COLO668 (cell line): ENCODE data around the gene DENND4A.

Experiments
- DNase-seq: peaks from one replicate; lab custom pipeline; 2025; ENCODE audit not compliant: unreplicated experiment; lab: John Stamatoyannopoulos, UW

DENND4A gene

DNA sequence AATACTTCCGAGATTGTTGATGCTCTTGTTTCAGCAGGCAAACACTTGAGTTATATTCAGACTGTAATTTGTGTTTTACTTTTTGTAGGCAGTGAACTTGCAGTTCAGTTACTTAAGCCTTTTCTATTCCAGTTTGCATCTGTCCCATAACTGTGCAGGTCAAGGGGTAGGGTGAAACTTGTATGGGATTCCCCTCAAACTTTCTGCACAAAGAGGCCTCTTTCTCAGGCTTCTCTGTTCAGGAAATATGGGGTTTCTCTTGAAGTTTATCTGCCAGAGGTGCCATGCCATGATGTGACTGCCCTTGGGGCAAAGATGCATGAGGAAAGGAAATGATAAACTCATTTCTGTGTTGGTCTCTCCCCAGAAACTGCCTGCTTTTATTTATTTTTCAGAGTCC lies 103.6 kb downstream of the DENND4A start:
- no peak for DNase-seq

DNA sequence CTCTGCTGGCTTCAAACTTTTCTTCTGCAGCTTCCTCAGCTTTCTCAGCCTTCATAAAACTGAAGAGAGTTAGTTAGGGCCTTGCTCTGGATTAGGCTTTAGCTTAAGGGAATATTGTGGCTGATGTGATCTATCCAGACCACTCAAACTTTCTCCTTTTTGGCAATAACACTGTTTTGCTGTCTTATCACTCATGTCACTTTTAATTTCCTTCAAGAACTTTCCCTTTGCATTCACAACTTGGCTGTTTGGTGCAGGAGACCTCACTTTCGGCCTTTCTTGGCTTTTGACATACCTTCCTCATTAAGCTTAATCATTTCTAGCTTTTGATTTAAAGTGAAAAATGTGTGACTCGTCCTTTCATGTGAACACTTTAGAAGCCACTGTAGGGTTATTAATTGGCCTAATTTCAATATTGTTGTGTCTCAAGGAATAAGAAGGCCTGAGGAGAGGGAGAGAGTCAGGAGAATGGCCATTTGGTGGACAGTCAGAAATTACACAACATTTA lies 109.6 kb downstream of the DENND4A start:
- DNase-seq, result no peak

DNA sequence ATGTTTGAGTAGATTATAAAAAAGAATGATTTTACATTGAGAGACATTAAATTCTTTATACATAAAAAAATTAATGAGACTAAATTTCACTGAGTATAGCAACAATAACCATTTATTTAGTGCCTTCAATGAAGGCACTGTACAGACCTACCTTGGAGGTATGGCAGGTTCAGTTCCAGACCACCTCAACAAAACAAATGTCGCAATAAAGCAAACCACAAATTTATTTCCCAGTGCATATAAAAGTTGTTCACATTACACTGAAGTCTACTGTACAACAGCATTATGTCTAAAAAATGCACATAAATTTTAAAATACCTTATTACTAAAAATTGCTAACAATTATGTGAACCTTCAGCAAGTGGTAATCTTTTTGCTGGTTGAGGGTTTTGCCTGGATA lies 111.5 kb downstream of the DENND4A start:
- DNase-seq, result no peak

DNA sequence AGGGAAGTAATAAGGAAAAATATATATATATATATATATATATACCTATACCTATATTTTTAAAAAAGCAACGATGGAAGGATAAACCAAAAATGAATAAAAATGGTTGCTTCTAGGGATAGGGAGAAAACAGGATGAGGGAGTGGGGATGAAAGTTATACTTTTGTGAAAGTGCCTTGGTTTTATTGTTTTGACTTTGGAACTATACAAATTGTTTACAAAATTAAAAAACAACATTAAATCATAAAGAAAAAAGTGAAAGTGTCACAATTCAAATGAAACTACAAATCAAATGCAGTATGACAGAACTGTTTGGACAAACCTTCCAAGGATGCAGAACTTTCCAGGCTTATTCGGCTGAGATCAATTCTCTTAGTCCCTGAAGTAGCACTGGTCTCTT lies 116.0 kb downstream of the DENND4A start:
- no peak for DNase-seq

DNA sequence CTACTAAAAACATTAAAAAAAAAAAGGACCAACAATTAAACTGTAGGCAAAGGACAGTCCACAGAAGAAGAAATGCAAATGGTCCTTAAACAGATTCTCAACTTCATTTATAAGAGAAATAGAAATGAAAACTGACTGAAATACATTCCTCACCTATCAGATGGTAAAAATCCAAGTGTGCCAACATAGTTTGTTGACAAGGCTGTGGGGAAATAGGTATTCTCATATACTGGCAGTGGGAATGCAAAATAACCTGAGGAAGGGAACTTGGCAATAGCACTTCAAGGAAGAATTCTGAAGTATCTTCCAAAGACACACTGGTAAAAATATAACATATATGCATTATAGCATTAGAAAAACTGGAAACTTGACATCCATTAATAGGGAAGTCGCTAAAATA lies 116.5 kb downstream of the DENND4A start:
- no peak for DNase-seq

DNA sequence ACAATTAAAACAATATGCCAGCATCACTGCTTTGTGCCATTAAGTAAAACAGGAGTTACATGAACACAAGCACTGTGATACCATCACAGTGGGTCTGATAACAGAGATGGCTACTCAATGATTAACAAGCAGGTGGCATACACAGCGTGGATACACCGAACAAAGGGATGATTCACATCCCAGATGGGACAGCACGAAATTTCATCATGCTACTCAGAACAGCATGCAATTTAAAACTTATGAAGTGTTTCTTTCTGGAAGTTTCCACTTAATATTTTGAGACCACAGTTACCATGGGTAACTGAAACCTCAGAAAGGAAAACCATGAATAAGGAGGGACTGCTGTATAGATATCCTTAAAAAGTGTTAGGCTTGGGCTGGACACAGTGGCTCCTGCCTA lies 125.8 kb downstream of the DENND4A start:
- no peak for DNase-seq

DNA sequence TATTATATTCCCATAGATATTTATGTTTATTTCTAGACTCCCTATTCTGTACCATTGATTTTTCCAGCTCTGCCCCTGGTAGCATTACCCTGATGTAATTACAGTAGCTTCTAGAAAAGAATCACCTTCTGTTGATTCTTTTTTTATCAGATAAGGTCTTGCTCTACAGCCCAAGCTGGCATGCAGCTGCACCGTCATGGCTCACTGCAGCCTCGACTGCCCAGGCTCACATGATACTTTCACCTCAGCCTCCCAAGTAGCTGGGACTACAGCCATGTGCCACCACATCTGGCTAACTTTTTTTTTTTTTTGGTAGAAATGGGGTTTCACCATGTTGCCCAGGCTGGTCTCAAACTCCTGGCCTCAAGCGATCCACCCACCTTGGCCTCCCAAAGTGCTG lies 128.6 kb downstream of the DENND4A start:
- DNase-seq, result no peak

DNA sequence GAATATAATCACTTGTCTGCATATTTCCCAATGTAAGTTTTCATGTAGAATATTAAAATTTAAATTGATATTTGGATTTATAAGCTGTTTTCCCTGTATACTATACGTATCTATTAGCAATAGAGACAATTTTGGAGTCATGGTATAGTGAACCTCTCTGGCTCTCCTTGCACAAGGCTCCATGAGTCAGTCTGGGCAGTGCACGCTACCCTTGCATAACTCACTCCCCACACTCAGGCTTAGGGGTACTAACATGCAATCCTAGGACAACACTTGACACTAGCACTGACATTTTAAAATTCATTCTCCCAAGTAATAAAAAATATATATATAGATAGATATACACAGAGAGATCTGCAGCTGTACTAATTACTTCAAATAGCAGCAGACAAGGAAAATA lies 131.2 kb downstream of the DENND4A start:
- no peak for DNase-seq

DNA sequence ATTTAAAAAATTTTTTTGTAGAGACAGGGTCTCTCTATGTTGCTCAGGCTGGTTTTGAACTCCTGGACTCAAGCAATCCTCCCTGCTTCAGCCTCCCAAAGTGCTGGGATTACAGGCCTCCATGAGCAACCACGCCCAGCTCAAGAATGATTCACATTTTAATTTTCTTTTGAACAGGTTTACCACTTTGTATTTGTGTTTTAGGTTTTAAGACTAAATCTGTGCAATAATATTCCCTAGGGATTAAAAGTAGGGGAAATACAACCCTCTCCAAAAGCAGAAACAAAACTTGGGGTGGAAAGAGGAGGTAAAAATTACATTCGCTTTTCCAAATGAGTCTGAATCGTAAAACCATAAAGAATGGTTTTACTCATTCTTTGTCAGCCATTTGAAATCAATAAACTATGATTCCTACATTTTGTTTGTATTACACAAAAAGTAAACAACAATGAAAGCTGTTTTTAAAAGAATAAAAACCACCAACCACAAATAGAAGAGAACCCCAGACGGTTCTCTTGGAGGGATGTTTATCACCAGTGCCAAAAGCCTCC lies 132.5 kb downstream of the DENND4A start:
- no peak for DNase-seq

DNA sequence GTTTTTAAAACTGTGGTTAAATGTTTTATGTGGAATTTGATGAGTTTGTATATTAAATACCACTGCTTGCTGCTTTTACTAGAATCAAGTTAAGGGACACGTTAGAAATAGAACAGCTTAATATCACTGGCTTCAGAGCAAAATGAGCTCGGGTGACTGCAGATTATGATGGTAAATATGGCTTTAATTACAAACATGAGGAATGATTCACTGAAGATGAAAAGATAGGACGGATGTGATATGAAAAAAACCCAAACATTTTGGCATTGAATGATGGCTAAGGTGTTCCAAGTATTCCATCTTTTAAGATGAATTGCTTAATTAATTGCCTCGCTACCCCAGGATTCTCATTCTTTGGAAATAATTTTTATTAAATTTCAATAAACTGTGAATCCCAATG lies 136.6 kb downstream of the DENND4A start:
- no peak for DNase-seq

DNA sequence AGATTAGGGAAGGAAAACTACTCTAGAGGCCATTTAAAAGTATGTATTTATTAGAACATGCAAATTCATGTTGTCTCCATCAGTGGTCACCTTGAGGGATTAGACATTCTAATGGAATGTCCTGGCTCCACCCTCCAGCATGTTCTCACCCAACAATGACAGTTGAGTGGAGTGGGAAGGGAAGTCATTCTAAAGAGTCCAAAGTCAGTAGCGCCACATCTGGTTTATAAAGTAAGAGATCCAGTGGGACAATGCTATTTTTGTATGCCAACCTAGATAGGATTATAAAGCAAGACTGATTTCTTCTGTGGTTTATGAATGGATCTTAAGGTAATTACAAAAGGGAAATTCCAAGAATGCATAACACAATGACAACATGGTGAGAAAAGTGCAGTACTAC lies 137.1 kb downstream of the DENND4A start:
- no peak for DNase-seq

DNA sequence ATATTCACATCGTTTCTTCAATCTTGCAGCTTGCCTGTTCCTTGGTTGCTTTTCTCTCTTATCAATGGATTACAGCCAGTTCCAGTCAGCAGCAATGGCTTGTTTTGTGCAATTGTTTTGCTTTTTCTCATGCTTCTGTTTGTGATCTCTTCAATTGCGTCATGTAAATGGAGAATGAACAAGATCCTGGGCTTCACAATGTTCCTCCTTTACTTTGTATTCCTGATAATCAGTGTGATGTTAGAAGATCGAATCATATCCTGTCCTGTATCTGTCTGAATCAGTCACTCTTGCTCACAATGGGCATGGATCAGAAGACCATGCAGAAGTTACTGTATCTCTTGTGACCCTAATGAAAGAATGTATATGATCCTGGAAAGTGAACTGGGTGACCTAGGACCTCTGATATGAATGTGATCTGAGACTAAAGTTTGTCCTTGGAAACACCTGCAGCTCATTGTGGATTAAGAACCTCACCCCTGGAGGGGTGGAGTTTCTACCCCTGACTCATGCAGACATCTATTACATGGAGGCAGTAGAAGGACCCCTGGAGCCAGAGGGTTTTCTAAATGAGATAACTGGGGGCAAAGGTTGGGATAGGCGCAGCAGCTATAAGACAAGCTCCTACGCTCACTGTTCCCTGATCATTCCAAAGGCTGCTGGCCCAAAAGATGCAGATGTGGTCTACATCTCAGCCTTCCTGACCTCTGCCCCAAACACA lies 138.1 kb downstream of the DENND4A start:
- DNase-seq, result no peak

DNA sequence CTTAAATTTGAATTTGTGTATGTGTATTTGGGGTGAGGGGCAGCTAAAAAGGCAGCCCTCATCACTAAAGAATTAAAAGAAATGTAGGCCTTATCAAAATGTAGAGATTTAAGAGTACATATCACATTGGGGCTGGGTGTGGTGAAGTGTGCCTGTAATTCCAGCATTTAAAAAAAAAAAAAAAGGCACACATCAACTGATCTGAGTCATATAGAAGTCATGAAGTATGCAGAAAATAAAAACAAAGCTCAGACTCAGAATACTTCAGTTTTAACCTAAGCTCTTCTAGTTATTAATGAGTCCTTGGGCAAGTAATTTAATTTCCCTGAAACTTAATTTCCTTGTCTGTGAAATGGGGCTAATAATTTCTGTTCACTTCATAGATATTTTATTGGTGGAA lies 138.8 kb downstream of the DENND4A start:
- DNase-seq, result no peak

DNA sequence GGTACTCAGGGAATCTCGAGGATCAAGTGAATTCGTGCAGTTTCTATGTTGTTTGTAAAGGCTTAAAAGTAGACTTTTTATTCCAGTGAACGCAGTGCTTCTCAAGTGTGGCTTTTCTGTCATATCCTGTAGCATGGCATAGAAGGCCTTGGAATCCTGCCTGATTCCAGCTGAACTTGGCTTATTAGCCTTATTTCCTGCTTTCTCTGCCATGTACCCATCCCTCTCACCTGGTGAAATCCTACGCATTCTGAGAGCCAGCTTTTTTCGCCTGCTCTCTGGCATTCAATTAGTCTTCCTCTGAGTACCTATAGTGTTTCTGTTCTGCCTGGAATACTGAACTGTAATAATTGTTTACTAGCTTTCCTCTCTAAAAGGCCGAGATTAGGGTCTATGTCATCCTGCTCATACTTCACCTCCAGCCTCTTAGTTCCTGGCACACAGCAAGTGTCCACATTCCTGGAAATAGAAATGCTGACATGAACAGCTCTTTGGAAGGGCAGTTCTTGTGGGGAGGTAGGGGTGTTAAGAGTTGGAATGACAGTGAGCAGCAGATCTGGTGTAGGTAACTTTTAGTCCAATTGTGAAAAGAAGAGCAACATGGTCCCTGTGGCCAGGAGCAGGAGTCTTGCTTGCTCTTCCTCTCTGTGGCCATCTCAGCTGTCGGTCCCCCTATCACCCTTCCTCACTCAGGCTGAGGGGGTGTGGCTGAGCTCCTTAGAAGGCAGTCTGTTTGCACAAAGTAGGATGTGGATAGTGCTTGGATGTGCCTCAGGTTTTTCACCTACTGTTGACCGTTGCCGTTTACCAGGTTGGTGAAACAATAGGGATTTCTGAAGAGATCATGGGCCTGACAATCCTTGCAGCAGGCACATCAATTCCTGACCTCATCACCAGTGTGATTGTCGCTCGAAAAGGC lies 140.0 kb downstream of the DENND4A start:
- DNase-seq, result no peak

DNA sequence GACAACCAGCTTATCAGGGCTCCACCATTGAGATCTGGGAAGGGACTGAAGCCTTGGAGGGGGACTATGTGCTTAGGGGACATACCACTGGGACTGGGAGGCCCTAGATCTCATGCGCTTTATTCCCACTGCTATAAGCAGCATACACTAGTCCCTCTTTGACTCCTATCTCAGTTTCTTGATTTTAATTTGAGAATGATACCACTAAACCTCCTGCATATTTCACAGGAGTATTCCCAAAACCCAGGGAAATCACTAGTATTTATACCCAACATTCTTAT lies 141.1 kb downstream of the DENND4A start:
- no peak for DNase-seq

DNA sequence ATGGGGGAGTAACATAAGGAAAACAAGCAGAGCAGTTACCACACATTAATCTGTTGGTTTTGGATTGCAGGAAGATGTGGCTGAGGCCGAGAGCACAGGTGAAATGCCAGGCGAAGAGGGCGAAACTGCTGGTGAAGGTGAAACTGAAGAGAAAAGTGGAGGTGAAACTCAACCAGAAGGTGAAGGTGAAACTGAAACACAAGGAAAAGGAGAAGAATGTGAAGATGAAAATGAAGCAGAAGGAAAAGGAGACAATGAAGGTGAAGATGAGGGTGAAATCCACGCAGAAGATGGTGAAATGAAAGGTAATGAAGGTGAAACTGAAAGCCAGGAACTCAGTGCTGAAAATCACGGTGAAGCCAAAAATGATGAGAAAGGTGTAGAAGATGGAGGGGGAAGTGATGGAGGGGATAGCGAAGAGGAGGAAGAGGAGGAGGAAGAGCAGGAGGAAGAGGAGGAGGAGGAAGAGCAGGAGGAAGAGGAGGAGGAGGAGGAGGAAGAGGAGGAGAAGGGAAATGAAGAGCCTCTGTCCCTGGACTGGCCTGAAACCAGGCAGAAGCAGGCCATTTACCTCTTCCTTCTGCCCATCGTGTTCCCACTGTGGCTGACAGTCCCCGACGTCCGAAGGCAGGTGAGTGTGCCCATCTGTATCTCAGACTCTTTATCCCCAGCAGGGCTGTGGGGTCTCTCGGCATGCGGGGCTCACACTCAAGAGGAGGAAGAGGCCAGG lies 141.6 kb downstream of the DENND4A start:
- DNase-seq, result no peak

DNA sequence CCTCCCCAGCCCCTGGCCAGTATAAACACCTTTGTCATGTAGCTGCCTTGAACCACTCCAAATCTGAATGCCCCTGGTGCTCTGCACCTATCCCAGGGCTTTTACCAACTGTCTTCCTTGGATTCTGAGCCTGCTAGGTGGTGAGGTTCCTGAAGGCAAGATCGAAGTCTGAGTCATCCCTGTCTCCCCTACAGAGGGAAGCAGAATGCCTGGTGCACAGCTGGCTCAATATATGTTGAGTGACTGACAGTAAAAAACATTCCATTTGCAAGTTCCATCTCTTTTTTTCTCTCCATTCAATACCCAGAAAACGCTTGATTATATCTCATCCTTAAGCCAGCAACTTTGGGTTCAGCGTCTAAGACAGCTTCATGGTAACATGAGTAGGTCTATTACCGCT lies 145.6 kb downstream of the DENND4A start:
- DNase-seq, result no peak

DNA sequence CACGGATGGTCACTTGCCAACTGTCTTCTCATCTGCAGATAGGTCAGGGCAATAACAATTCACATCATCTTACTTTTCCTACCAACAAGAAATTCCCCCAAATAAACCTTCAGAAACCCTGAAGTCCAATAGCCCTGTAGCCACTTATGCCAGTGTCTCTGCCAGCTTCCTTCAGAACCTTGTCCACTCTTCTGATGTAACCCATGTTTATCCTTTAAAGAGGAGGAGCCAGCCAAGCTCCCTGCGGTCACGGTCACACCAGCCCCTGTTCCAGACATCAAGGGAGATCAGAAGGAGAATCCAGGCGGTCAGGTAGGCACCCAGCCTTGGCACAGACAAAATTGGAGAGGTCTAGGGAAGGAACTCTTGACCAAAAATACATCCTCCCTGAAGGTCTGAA lies 146.7 kb downstream of the DENND4A start:
- no peak for DNase-seq

DNA sequence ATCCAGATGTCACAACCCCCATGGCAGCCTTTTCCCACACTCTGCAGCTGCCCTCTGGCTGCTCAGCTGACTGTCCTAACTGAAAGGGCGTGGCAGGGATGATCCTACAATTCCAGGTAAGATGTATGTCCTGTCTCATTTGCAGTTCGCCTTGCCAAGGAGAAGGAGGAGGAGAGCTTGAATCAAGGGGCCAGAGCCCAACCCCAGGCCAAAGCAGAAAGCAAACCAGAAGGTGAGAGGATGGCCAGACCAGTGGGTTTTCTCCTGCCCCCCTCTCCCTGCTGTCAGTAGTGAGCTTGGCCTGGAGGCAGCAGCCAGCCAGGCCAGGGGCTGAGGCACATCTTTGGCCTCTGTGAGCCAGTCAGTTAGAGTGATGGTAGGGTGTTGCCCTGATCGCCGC lies 147.8 kb downstream of the DENND4A start:
- DNase-seq, result no peak

DNA sequence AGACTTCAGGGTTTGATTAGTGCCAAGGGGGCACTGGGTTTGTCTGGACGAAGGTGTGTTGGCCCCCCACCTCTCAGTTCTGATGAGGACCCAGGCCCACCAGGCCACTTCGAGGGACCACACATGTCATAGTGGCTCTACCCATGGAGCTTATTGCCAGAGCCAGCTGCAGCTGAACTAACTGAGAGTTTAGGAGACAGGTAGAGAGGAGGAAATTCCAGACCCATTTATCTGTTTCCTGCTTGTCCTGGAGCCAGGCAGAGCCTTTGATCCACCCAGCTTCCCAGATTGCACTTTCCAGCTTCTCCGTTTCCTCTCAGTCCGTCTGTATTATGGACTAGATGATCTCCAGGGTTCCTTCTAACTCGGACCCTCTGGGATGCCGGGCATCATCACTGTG lies 149.5 kb downstream of the DENND4A start:
- no peak for DNase-seq

DNA sequence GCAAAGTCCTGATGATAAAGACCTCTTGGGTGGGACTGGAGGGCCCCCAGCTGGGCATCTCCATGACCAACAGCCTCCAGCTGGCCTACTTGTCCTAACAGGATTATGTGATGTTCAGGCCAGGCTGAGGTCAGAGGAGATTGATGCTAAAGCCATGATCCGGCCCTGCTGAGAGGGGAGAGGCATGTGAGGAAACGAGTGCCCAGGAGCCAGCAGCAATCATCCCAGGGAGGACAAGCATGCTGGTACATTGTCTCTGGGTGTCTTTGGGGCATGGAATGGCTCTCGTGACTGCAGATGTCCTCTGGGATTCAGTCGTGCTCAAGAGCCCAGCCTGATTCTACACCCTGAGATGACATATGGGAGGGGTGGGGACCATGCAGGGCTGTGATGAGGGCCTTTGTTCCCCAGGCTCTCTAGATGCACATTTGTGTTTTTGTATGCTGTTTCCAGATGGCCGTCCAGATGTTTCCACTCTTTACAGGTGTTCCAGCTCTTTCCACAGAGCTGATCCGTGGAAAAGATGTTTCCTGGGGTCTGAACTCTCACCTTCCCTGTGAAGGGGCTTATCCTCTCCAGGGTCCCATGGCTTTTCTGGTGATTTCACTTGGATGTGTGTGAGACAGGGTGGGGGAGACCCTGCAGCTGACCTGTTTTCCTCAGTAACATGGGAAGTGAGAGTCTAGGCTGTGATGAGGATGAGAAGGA lies 150.2 kb downstream of the DENND4A start:
- DNase-seq, result no peak
